ENCODE measurements around the gene RIPK3. TPM values are rescaled to one million over a fixed set of nuclear protein-coding genes. Genes with fewer than 3 reads are reported as not detected.

The RIPK3 gene
- total RNA-seq, 1 experiment from 2014 or later, result 0.35 TPM

DNA sequence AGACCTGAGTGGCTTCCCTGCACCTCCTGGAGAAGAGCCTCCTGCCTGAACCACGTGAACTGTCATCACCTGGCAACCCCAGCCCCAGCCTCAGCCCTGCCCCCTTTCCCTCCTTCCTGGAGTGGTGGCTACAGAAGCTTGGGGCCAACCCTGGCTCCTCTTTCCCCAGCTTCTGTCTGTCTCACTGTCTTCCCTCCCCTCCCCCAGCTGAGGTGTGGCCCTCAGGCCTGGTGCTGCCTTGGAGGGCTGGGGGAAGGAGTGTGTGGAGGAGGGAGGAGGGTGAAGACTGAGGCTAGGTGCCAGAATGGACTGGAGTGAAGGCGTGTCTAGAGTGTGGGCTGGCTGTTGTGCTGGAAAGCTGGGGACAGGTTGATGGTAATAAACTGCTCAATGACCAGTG lies 37.9 kb upstream of the RIPK3 start:
- Histone ChIP-seq H3K14ac (ENCODE audit: insufficient read depth, low read length) (no peak overlapping the region), H3K18ac (ENCODE audit: insufficient read length, low read depth, low read length) (no peak overlapping the region), H3K79me1 (ENCODE audit: insufficient read depth, low read depth, low read length, poor library complexity, severe bottlenecking) (no peaks in the 10 kb centered on the region), H3K9me3 (ENCODE audit: control insufficient read depth, low read depth, low read length) (no peaks in the 10 kb centered on the region), H3K9ac (ENCODE audit: extremely low read depth, insufficient read length, low read length) (no peak overlapping the region), H3K27me3 (ENCODE audit: insufficient read depth, low read length) (no peaks in the 10 kb centered on the region), H2AFZ (ENCODE audit: low read length) (no peak overlapping the region), H2BK120ac (ENCODE audit: low read depth, low read length, poor library complexity, severe bottlenecking) (no peak overlapping the region), H3K79me2 (ENCODE audit: insufficient read depth, low read length) (no peaks in the 10 kb centered on the region), H3K27ac (ENCODE audit: insufficient read length, low read depth, low read length) (no peak overlapping the region), H3T11ph (ENCODE audit: low read length) (no peak overlapping the region), H2BK5ac (ENCODE audit: insufficient read length, low read length) (no peak overlapping the region), H3K56ac (ENCODE audit: insufficient read length, low read depth, low read length) (no peak overlapping the region), H2BK20ac (ENCODE audit: low read depth, low read length, poor library complexity, severe bottlenecking) (no peak overlapping the region), H3K4ac (ENCODE audit: low read depth, low read length) (no peak overlapping the region), H3K4me2 (ENCODE audit: insufficient read depth, insufficient read length, low read length) (no peak overlapping the region), H4K91ac (ENCODE audit: insufficient read length, low read depth, low read length) (no peak overlapping the region), H2AK5ac (ENCODE audit: insufficient read length, low read length) (no peak overlapping the region), H4K20me1 (ENCODE audit: control insufficient read depth, insufficient read depth, insufficient read length) (no peaks in the 10 kb centered on the region), H4K5ac (ENCODE audit: insufficient read length, low read depth, low read length) (no peak overlapping the region), H2BK12ac (ENCODE audit: insufficient read length, low read depth, low read length) (no peak overlapping the region), H3K4me1 (ENCODE audit: insufficient read depth, low read length) (peaks cover 3% of the 10 kb centered on the region), H3K23ac (ENCODE audit: insufficient read length, low read depth, low read length) (no peak overlapping the region), H4K8ac (replicated peaks; ENCODE audit: insufficient read length, low read depth, low read length) (no peak overlapping the region), H2BK15ac (ENCODE audit: low read depth, low read length) (no peak overlapping the region), H3K23me2 (ENCODE audit: insufficient read length, low read depth, low read length, poor library complexity, severe bottlenecking) (no peaks in the 10 kb centered on the region)
- TF ChIP-seq, protein P1, sequence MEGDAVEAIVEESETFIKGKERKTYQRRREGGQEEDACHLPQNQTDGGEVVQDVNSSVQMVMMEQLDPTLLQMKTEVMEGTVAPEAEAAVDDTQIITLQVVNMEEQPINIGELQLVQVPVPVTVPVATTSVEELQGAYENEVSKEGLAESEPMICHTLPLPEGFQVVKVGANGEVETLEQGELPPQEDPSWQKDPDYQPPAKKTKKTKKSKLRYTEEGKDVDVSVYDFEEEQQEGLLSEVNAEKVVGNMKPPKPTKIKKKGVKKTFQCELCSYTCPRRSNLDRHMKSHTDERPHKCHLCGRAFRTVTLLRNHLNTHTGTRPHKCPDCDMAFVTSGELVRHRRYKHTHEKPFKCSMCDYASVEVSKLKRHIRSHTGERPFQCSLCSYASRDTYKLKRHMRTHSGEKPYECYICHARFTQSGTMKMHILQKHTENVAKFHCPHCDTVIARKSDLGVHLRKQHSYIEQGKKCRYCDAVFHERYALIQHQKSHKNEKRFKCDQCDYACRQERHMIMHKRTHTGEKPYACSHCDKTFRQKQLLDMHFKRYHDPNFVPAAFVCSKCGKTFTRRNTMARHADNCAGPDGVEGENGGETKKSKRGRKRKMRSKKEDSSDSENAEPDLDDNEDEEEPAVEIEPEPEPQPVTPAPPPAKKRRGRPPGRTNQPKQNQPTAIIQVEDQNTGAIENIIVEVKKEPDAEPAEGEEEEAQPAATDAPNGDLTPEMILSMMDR (conservative IDR thresholded peaks at IDR 0.05), result no peak
- Mint-ChIP-seq H3K27ac (no peak overlapping the region), H3K4me1 (peaks cover 37 to 46% of the 10 kb centered on the region in 2 experiments), H3K27me3 (ENCODE audit: low read depth) (no peaks in the 10 kb centered on the region; the same call in 1 of the 2 replicates), H3K9me3 (no peaks in the 10 kb centered on the region), H3K4me3 (no peak overlapping the region), H3K36me3 (ENCODE audit: insufficient read depth in 1 of 3, low read depth in 3 of 3) (peaks cover 10 to 27% (median 17%) of the 10 kb centered on the region in 3 experiments)
- no CpG with 5 or more reads among the region's 2 CpGs for WGBS (ENCODE audit: extremely low coverage, insufficient read length, low lambda C conversion rate)
- peak; percentile 73 for DNase-seq
